HCT116 (cell line): Measurements from ENCODE around the gene WNT16. TPM values are rescaled to one million over a fixed set of nuclear protein-coding genes. Genes with fewer than 3 reads are reported as not detected.

Experiments
- ATAC-seq: fragments of 200-7000 bp; cut with Tn5 transposase; 2 replicates; pipeline ENCODE4 v1.9.1; 2020; ENCODE audit warnings: mild to moderate bottlenecking, moderate library complexity
- BruUV-seq: library from RNA; stranded (reverse); fragments of 400-500 nt; replicated peaks from 2 replicates; lab custom pipeline; 2021; lab: Mats Ljungman, UMichigan
- CTCF ChIA-PET: fragments of 300-600 bp; sonication (Branson Sonifier 250); formaldehyde crosslinking; loops from one replicate; lab custom pipeline; 2021; ENCODE audit warnings: antibody characterized with exemption; lab: Charles Lee
- POLR2A ChIA-PET: fragments of 300-600, 350-600 bp; sonication (Branson Sonifier 250); formaldehyde crosslinking; loops from one replicate; lab custom pipeline; 2021; ENCODE audit warnings: antibody characterized with exemption; lab: Charles Lee
- RAD21 ChIA-PET, 2 experiments: fragments of 300-600 bp; sonication (Branson Sonifier 250); formaldehyde crosslinking; loops; one replicate each; lab custom pipeline; 2023; ENCODE audit warnings: low total read pairs in 2 of 2; ENCODE audit not compliant: uncharacterized antibody in 2 of 2, unreplicated experiment in 2 of 2, low non-redundant PET in 1 of 2; lab: Charles Lee
- DNase-seq: peaks from one replicate; pipeline ENCODE4 v3.0.0-alpha.2; 2010; ENCODE audit warnings: low read depth, low spot score
- H2AFZ ChIP-seq: fragments of 200-600 bp; shearing (Covaris generic), sonication (generic); 2 replicates; pipeline ENCODE4 v1.6.1; 2017; ENCODE audit warnings: low read depth, mixed run types, mixed read lengths, antibody characterized with exemption, low read length; ENCODE audit not compliant: poor library complexity, severe bottlenecking
- H3K27ac ChIP-seq: 2 replicates; pipeline ENCODE4 v1.5.1; 2012; ENCODE audit warnings: low read depth, low read length
- H3K27me3 ChIP-seq: fragments of 200-600 bp; sonication (generic); 2 replicates; pipeline ENCODE4 v1.6.1; 2016; ENCODE audit warnings: mixed run types, low read length, mixed read lengths; ENCODE audit not compliant: insufficient read depth
- H3K36me3 ChIP-seq, 2 experiments: fragments of 200-500 bp in 1 of 2; fragments of 200-600 bp in 1 of 2; sonication (Bioruptor generic) in 1 of 2; sonication (generic) in 1 of 2; 2 replicates each; pipeline versions ENCODE4 v1.5.1 to v1.6.1; 2014 to 2016; ENCODE audit warnings: low read length in 2 of 2, inconsistent platforms in 1 of 2, mixed read lengths in 1 of 2, mixed run types in 1 of 2; ENCODE audit not compliant: insufficient read depth in 2 of 2, control insufficient read depth in 1 of 2
- H3K4me1 ChIP-seq, 2 experiments: fragments of 200-600 bp in 1 of 2; sonication (generic) in 1 of 2; 2 replicates each; pipeline versions ENCODE4 v1.5.1 to v1.6.1; 2012 to 2017; ENCODE audit warnings: low read length in 2 of 2, inconsistent platforms in 1 of 2, mild to moderate bottlenecking in 1 of 2, mixed read lengths in 1 of 2, mixed run types in 1 of 2, moderate library complexity in 1 of 2; ENCODE audit not compliant: insufficient read depth in 2 of 2, control insufficient read depth in 1 of 2
- H3K4me2 ChIP-seq: fragments of 200-600 bp; sonication (generic); 2 replicates; pipeline ENCODE4 v1.6.1; 2017; ENCODE audit warnings: mixed run types, low read length, mixed read lengths
- H3K4me3 ChIP-seq, 2 experiments: fragments of 200-600 bp in 1 of 2; sonication (generic) in 1 of 2; replicated peaks in 1 of 2; 2 replicates each; pipeline ENCODE4 v1.5.1; 2011 to 2016; ENCODE audit warnings: low read length in 2 of 2, control low read depth in 1 of 2, low read depth in 1 of 2, mild to moderate bottlenecking in 1 of 2, mixed read lengths in 1 of 2, mixed run types in 1 of 2
- H3K79me2 ChIP-seq: fragments of 200-600 bp; sonication (generic); 2 replicates; pipeline ENCODE4 v1.6.1; 2017; ENCODE audit warnings: mild to moderate bottlenecking, mixed run types, low read length, moderate library complexity, mixed read lengths; ENCODE audit not compliant: insufficient read depth
- H3K9ac ChIP-seq: fragments of 200-600 bp; sonication (generic); 2 replicates; pipeline ENCODE4 v1.6.1; 2016; ENCODE audit warnings: low read length, mixed read lengths
- H3K9me2 ChIP-seq: fragments of 200-600 bp; sonication (generic), shearing (Covaris generic); 2 replicates; pipeline ENCODE4 v1.6.1; 2017; ENCODE audit warnings: mixed run types, mild to moderate bottlenecking, moderate library complexity; ENCODE audit not compliant: insufficient read depth
- H3K9me3 ChIP-seq, 2 experiments: fragments of 200-500 bp in 1 of 2; fragments of 200-600 bp in 1 of 2; sonication (Bioruptor generic) in 1 of 2; sonication (generic) in 1 of 2; 2 replicates each; pipeline ENCODE4 v1.6.1; 2014 to 2017; ENCODE audit warnings: low read length in 2 of 2, mixed read lengths in 2 of 2, inconsistent platforms in 1 of 2, low read depth in 1 of 2, mild to moderate bottlenecking in 1 of 2, mixed run types in 1 of 2, moderate library complexity in 1 of 2; ENCODE audit not compliant: control insufficient read depth in 1 of 2, insufficient read depth in 1 of 2
- H4K20me1 ChIP-seq: fragments of 200-600 bp; sonication (generic), shearing (Covaris generic); 2 replicates; pipeline ENCODE4 v1.6.1; 2017; ENCODE audit warnings: mixed run types, mild to moderate bottlenecking, moderate library complexity; ENCODE audit not compliant: insufficient read depth
- CEBPB ChIP-seq: IDR thresholded peaks from 2 replicates; pipeline ENCODE4 v1.6.1; 2012; ENCODE audit warnings: low read depth
- ELF1 ChIP-seq: IDR thresholded peaks from 2 replicates; pipeline ENCODE4 v1.6.1; 2012; ENCODE audit warnings: low read depth, borderline replicate concordance
- EZH2 ChIP-seq: fragments of 200-600 bp; sonication (generic); IDR thresholded peaks from 2 replicates; pipeline ENCODE4 v1.6.1; 2017; ENCODE audit warnings: antibody characterized with exemption, mixed run types
- EZH2phosphoT487 ChIP-seq: fragments of 200-600 bp; IDR thresholded peaks from 2 replicates; pipeline ENCODE4 v1.6.1; 2018; ENCODE audit warnings: antibody characterized with exemption, borderline replicate concordance
- FOSL1 ChIP-seq: IDR thresholded peaks from 2 replicates; pipeline ENCODE4 v1.6.1; 2012; ENCODE audit warnings: low read depth
- POLR2A ChIP-seq: IDR thresholded peaks from 2 replicates; pipeline ENCODE4 v1.7.0; 2011; ENCODE audit warnings: borderline replicate concordance; ENCODE audit not compliant: insufficient read depth, insufficient read length; ENCODE audit errors: extremely low read depth
- POLR2AphosphoS5 ChIP-seq: IDR thresholded peaks from 2 replicates; pipeline ENCODE4 v1.6.1; 2011; ENCODE audit warnings: mild to moderate bottlenecking, low read depth, low read length, moderate library complexity
- RAD21 ChIP-seq: IDR thresholded peaks from 2 replicates; pipeline ENCODE4 v1.6.1; 2012; ENCODE audit warnings: low read depth, mild to moderate bottlenecking
- SRF ChIP-seq: IDR thresholded peaks from 2 replicates; pipeline ENCODE4 v1.6.1; 2012; ENCODE audit warnings: low read depth
- YY1 ChIP-seq: IDR thresholded peaks from 2 replicates; pipeline ENCODE4 v1.6.1; 2011; ENCODE audit warnings: low read length, low read depth, moderate library complexity, mild to moderate bottlenecking; ENCODE audit not compliant: insufficient replicate concordance; ENCODE audit errors: extremely low read depth
- ZNF274 ChIP-seq: fragments of 200-500 bp; sonication (Bioruptor generic); IDR thresholded peaks from 2 replicates; pipeline ENCODE4 v1.6.1; 2014; ENCODE audit warnings: mild to moderate bottlenecking, low read depth, low read length, inconsistent platforms
- intact Hi-C: fragments of 100-400 bp; cut with micrococcal nuclease; formaldehyde crosslinking; loops from 2 replicates; pipeline ENCODE4 v1.10.0; 2022
- total RNA-seq: library from RNA; stranded (reverse); gene quantifications from one replicate; pipeline ENCODE4 v1.2.1, GENCODE V29; 2021; ENCODE audit not compliant: unreplicated experiment
- TF ChIP-seq, protein P1 (sequence below): IDR thresholded peaks from 2 replicates; pipeline ENCODE4 v1.6.1; 2011; ENCODE audit warnings: mild to moderate bottlenecking, low read length, moderate library complexity; ENCODE audit not compliant: insufficient replicate concordance; ENCODE audit errors: extremely low read depth
- TF ChIP-seq, protein P2 (sequence below): IDR thresholded peaks from 2 replicates; pipeline ENCODE4 v1.6.1; 2012
- TF ChIP-seq, protein P3 (sequence below), 3 experiments: fragments of 200-600 bp in 1 of 3; sonication (generic) in 1 of 3; IDR thresholded peaks in 2 of 3; conservative IDR thresholded peaks in 1 of 3; 2 replicates each; pipeline ENCODE4 v1.5.1; 2012 to 2017; ENCODE audit warnings: low read depth in 2 of 3, low read length in 2 of 3, antibody characterized with exemption in 1 of 3, borderline replicate concordance in 1 of 3, control low read depth in 1 of 3, mild to moderate bottlenecking in 1 of 3, mixed read lengths in 1 of 3, mixed run types in 1 of 3, moderate library complexity in 1 of 3; ENCODE audit not compliant: insufficient read depth in 1 of 3
- TF ChIP-seq, protein P4 (sequence below): IDR thresholded peaks from 2 replicates; pipeline ENCODE4 v1.6.1; 2012; ENCODE audit warnings: low read depth
- TF ChIP-seq, protein P5 (sequence below): IDR thresholded peaks from 2 replicates; pipeline ENCODE4 v1.6.1; 2012

Gene WNT16
- total RNA-seq, 1 experiment from 2014 or later, result 152 TPM

DNA sequence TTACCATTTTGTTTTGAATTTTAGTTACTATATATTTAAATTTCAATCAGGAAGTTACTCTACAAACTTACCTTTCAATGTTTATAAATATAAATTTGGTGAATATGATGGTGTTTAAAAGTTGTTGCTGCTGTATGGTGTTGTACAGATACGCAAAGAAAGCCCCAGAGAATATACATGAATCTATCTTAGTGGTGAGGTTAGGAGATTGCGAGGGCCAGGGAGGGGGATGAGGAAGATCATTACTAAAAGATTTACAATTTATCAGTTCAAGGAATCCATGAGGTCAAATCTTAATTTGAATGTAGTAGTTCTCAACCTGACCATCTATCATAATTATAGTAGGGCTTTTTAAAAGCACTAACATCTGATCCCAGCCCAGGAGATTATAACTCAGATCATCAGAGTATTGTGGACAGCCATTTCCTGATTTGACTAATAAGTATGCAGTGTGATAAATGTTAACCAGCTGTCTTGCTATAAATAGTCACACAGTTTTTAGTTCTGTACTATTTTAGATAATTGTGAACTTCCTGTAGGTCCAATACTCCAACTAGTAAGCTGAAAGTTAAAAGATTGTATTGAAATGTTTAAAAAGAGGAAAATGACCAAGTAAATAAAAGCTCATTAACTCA lies 43.7 kb downstream of the WNT16 start:
- ATAC-seq, result no peak
- Histone ChIP-seq H3K27me3 (no peaks in the 10 kb centered on the region), H3K36me3 (peaks cover 38 to 72% of the 10 kb centered on the region in 2 experiments), H3K9ac (no peak overlapping the region), H3K9me3 (no peaks in the 10 kb centered on the region), H3K9me2 (no peaks in the 10 kb centered on the region), H3K4me2 (no peak overlapping the region), H4K20me1 (peaks cover 11% of the 10 kb centered on the region; the same call in 1 of the 2 replicates), H3K27ac (no peak overlapping the region), H3K4me3 (no peak overlapping the region), H3K4me1 (peaks cover 28 to 71% of the 10 kb centered on the region in 2 experiments; a peak in 3 of 4 replicates), H2AFZ (no peak overlapping the region), H3K79me2 (peaks cover 100% of the 10 kb centered on the region)
- POLR2A ChIA-PET, result interaction anchor here (2.0 kb wide), 1 partner anchor 23 kb away, joined by 6 read pairs; the partner anchor contains the start of gene FAM3C
- RAD21 ChIA-PET, result no interaction called here
- BruUV-seq, result no TSS peak
- DNase-seq, result no peak
- intact Hi-C loops, result no loop called here
- TF ChIP-seq, protein P1, sequence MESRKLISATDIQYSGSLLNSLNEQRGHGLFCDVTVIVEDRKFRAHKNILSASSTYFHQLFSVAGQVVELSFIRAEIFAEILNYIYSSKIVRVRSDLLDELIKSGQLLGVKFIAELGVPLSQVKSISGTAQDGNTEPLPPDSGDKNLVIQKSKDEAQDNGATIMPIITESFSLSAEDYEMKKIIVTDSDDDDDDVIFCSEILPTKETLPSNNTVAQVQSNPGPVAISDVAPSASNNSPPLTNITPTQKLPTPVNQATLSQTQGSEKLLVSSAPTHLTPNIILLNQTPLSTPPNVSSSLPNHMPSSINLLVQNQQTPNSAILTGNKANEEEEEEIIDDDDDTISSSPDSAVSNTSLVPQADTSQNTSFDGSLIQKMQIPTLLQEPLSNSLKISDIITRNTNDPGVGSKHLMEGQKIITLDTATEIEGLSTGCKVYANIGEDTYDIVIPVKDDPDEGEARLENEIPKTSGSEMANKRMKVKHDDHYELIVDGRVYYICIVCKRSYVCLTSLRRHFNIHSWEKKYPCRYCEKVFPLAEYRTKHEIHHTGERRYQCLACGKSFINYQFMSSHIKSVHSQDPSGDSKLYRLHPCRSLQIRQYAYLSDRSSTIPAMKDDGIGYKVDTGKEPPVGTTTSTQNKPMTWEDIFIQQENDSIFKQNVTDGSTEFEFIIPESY, result no peak
- TF ChIP-seq POLR2A (no peak), SRF (no peak), CEBPB (no peak), ZNF274 (no peak), EZH2phosphoT487 (no peak), POLR2AphosphoS5 (no peak), FOSL1 (no peak), ELF1 (no peak), RAD21 (no peak), YY1 (no peak), EZH2 (no peak)
- TF ChIP-seq, protein P2, sequence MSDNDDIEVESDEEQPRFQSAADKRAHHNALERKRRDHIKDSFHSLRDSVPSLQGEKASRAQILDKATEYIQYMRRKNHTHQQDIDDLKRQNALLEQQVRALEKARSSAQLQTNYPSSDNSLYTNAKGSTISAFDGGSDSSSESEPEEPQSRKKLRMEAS, result no peak
- TF ChIP-seq, protein P3, sequence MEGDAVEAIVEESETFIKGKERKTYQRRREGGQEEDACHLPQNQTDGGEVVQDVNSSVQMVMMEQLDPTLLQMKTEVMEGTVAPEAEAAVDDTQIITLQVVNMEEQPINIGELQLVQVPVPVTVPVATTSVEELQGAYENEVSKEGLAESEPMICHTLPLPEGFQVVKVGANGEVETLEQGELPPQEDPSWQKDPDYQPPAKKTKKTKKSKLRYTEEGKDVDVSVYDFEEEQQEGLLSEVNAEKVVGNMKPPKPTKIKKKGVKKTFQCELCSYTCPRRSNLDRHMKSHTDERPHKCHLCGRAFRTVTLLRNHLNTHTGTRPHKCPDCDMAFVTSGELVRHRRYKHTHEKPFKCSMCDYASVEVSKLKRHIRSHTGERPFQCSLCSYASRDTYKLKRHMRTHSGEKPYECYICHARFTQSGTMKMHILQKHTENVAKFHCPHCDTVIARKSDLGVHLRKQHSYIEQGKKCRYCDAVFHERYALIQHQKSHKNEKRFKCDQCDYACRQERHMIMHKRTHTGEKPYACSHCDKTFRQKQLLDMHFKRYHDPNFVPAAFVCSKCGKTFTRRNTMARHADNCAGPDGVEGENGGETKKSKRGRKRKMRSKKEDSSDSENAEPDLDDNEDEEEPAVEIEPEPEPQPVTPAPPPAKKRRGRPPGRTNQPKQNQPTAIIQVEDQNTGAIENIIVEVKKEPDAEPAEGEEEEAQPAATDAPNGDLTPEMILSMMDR (IDR thresholded peaks at IDR 0.05 in 2 of 3, conservative IDR thresholded peaks at IDR 0.05 in 1 of 3; ENCODE audit: borderline replicate concordance in 1 of 3, insufficient read depth in 1 of 3, low read depth in 2 of 3, low read length in 2 of 3), result no peak
- TF ChIP-seq, protein P4, sequence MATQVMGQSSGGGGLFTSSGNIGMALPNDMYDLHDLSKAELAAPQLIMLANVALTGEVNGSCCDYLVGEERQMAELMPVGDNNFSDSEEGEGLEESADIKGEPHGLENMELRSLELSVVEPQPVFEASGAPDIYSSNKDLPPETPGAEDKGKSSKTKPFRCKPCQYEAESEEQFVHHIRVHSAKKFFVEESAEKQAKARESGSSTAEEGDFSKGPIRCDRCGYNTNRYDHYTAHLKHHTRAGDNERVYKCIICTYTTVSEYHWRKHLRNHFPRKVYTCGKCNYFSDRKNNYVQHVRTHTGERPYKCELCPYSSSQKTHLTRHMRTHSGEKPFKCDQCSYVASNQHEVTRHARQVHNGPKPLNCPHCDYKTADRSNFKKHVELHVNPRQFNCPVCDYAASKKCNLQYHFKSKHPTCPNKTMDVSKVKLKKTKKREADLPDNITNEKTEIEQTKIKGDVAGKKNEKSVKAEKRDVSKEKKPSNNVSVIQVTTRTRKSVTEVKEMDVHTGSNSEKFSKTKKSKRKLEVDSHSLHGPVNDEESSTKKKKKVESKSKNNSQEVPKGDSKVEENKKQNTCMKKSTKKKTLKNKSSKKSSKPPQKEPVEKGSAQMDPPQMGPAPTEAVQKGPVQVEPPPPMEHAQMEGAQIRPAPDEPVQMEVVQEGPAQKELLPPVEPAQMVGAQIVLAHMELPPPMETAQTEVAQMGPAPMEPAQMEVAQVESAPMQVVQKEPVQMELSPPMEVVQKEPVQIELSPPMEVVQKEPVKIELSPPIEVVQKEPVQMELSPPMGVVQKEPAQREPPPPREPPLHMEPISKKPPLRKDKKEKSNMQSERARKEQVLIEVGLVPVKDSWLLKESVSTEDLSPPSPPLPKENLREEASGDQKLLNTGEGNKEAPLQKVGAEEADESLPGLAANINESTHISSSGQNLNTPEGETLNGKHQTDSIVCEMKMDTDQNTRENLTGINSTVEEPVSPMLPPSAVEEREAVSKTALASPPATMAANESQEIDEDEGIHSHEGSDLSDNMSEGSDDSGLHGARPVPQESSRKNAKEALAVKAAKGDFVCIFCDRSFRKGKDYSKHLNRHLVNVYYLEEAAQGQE, result no peak
- TF ChIP-seq, protein P5, sequence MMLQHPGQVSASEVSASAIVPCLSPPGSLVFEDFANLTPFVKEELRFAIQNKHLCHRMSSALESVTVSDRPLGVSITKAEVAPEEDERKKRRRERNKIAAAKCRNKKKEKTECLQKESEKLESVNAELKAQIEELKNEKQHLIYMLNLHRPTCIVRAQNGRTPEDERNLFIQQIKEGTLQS, result no peak
- CTCF ChIA-PET, result interaction anchor here (0.8 to 1.7 kb wide), 6 partner anchors 11 to 232 kb away, joined by 3 to 5 read pairs (median 3); partner anchors contain the start of gene FAM3C
